RWPE1 (cell line): Measurements from ENCODE around the gene C1QB.

Experiments used
- CTCF ChIA-PET: fragments of 350-600 bp; sonication (Branson Sonifier 250); formaldehyde crosslinking; extraction: SDS; loops from one replicate; lab custom pipeline; 2021; lab: Yijun Ruan, JAX
- POLR2A ChIA-PET: fragments of 400-600 bp; formaldehyde crosslinking; extraction: SDS; loops from one replicate; lab custom pipeline; 2020; ENCODE audit warnings: antibody characterized with exemption; ENCODE audit not compliant: low non-redundant PET; lab: Yijun Ruan, JAX
- DNase-seq: peaks from one replicate; pipeline ENCODE4 v3.0.0; 2012; ENCODE audit warnings: low spot score
- H3K27ac ChIP-seq: fragments of 450-650 bp; 2 replicates; pipeline ENCODE4 v1.5.1; 2017
- CTCF ChIP-seq: fragments of 450-650 bp; conservative IDR thresholded peaks from 2 replicates; pipeline ENCODE4 v1.5.1; 2017; ENCODE audit warnings: low read depth, mild to moderate bottlenecking

C1QB gene

GRCh38 chr1:22643928-22644327, 9.1 kb upstream of the C1QB start:
- CTCF ChIA-PET = no interaction called here
- TF ChIP-seq CTCF = no peak
- DNase-seq = no peak
- POLR2A ChIA-PET = no interaction called here
- H3K27ac ChIP-seq = no peak overlapping the region

DNA sequence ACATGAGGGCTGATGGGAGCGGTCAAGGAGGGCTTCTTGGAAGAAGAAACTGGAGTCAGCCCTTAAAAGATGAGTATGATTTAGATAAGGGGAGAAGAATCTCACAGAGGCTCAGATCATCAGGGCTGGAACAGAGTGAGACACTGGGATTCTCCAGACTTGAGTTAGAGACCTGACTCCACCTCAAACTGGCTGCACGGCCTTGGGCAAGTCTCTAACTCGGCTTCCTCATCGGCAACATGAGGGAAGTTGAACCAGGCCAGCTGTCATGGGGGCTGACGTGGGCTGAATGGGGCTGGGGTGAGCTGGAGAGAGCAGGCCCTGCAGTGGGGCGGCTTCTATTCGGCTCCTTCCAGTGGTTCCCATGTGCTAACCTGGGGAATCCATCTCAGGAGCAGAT, 7.1 kb upstream of the C1QB start:
- TF ChIP-seq CTCF = no peak
- no peak for DNase-seq
- H3K27ac ChIP-seq = no peak overlapping the region
- POLR2A ChIA-PET = no interaction called here
- CTCF ChIA-PET = interaction anchor here (0.6 kb wide), 3 partner anchors 142 to 1414 kb away, joined by 3 read pairs; no protein-coding TSS in a partner anchor

DNA sequence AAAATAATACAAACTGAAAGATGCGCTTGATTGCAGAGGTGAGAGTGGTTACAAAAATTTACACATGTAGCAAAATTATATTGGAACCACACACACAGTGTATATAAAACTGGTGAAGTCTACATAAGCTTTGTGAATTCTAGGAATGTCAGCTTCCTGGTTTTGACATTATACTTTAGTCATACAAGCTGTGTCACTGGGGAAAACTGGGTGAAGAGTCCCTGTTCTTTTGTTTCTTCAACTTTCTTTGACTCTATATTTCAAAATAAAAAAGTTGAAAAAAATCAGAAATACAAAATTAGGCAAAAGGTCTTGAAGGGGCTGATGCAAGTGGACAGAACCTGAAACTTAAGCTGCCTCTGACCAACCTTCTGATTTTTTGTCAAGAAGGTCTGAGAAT, 6.7 kb upstream of the C1QB start:
- no peak for TF ChIP-seq CTCF
- CTCF ChIA-PET = interaction anchor here (0.6 kb wide), 1 partner anchor 1415 kb away, joined by 3 read pairs; no protein-coding TSS in a partner anchor
- H3K27ac ChIP-seq = no peak overlapping the region
- DNase-seq = no peak
- POLR2A ChIA-PET = no interaction called here

DNA sequence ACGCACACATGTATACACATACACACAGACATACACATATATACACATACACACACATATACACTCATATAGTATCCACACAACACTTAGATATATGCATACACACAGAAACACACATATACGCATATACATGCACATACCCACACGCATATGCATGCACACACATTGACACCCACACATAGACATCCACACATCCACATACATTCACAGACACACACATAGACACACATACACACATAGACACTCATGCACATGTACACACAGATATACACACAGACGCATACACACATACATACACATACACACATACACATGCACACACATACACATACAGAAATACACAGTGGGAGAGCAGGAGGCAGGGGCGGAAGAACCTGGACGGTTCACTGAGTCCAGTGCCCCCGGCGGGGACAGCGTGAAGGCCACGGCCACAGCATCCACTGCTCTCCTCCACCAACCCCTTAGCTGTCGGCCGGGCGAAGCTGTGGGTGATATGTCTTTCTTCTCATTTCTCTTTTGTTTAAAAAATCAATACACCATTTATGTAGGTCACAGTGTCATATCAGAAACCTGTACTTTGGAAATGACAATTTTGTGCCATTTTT, 2.8 kb upstream of the C1QB start:
- no peak for DNase-seq
- ChIA-PET POLR2A (no interaction called here), CTCF (no interaction called here)
- no peak for TF ChIP-seq CTCF
- H3K27ac ChIP-seq = no peak overlapping the region

DNA sequence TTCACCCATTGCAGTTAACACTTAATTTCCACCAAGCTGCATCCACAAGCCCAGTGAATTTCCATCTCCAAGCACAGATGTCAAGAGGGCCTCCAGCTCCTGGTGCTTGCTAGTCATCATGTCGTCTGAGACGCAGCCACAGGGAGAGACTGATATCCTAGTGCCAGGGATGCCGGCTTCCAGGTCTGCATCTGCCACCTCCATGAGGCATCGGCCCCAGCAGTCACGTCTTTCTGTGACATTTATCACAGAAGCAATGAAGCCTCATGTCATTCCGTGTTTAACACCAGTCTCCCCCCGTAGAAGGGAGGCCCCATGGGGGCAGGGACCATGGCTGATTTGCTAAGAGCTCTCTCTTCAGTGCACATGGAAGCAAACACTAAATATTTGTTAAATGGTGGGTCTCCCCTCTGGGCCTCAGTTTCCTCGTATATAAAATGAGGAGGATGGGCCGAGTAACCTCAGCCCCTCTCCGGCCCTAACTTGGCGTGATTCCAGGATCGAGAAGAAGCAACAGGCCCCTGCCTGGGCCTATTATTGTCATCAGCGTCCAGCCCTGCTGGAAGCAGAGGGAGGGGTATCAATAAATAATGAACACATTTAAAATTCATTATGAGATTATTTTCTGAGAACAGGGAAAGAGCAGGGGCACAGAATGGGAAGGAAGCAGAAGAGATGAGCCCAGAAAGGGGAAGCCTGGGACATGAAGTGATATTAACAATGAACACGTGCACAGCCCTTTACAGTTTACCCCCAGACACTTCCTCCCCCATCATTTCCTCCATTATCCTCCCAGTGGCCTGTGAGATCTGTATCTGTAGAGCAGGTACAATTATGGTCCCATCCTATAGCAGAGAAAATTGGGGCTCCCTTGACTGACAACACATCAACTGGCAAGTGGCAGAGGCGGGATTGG, 837 bp upstream of the C1QB start:
- TF ChIP-seq CTCF = no peak
- POLR2A ChIA-PET = no interaction called here
- no peak overlapping the region for H3K27ac ChIP-seq
- no peak for DNase-seq
- CTCF ChIA-PET = interaction anchor here (0.7 kb wide), 1 partner anchor 10 kb away, joined by 4 read pairs; no protein-coding TSS in a partner anchor

DNA sequence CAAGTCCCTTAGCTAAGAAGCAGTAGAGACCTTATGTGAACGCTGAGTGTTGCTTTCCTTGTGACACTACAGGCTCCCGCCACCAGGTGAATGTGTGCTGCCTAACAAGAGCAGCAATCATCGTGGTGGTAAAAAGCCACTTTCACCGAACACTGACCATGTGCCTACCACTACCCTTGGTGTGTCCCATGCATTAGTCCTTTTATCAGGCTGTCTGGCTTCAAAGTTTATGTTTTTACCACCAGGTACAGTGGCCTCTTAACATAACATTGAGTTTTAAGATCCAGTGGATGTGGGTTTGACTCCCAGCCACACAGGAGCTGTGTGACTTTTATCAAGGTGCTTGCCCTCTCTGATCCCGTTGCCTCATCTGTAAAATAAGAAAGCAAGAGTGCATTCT, 1.7 kb downstream of the C1QB start:
- ChIA-PET CTCF (interaction anchor here (0.7 to 1.2 kb wide), 4 partner anchors 13 to 238 kb away, joined by 3 to 4 read pairs (median 4); no protein-coding TSS in a partner anchor), POLR2A (no interaction called here)
- TF ChIP-seq CTCF = no peak
- no peak for DNase-seq
- no peak overlapping the region for H3K27ac ChIP-seq
